Measurements from ENCODE around the gene FAM168B. TPM values are rescaled to one million over a fixed set of nuclear protein-coding genes. Genes with fewer than 3 reads are reported as not detected.
A peak's percentile ranks its signal among the peaks of the same experiment; 100 is the strongest.

The FAM168B gene
- total and polyA plus RNA-seq, 2 of the 13 experiments (the other 11 are each of a cell fraction or from before 2014, with no cell fraction given): 64.5 to 113 TPM

GRCh38 chr2:131056204-131056931, 36.9 kb downstream of the FAM168B start:
- H3K9me3 ChIP-seq (ENCODE audit: low read length): no peaks in the 10 kb centered on the region
- TF ChIP-seq ZNF644 (CRISPR knock-in tag; IDR thresholded peaks at IDR 0.05; ENCODE audit: low read depth) (no peak), ZSCAN12 (CRISPR knock-in tag; IDR thresholded peaks at IDR 0.05) (no peak), SP2 (CRISPR knock-in tag; IDR thresholded peaks at IDR 0.05) (no peak), ZNF17 (CRISPR knock-in tag; IDR thresholded peaks at IDR 0.05) (no peak), MYNN (CRISPR knock-in tag; IDR thresholded peaks at IDR 0.05; ENCODE audit: low read depth) (no peak), MBD4 (IDR thresholded peaks at IDR 0.05; ENCODE audit: borderline replicate concordance, low read length) (no peak), ZNF577 (CRISPR knock-in tag; IDR thresholded peaks at IDR 0.05; ENCODE audit: borderline replicate concordance, low read depth) (no peak), PAX8 (CRISPR knock-in tag; IDR thresholded peaks at IDR 0.05; ENCODE audit: borderline replicate concordance) (no peak), MAFK (conservative IDR thresholded peaks at IDR 0.05 in 1 of 2, IDR thresholded peaks at IDR 0.05 in 1 of 2; ENCODE audit: low read length in 2 of 2) (peak; percentile 58 to 64), U2AF2 (IDR thresholded peaks at IDR 0.05; ENCODE audit: low read depth, low read length) (no peak), MAFF (IDR thresholded peaks at IDR 0.05; ENCODE audit: low read depth, low read length) (peak; percentile 32; the same call in 1 of the 2 replicates), ZNF331 (CRISPR knock-in tag; IDR thresholded peaks at IDR 0.05) (no peak), ZNF619 (CRISPR knock-in tag; IDR thresholded peaks at IDR 0.05) (no peak)
- ChIA-PET POLR2A (no interaction called here), CTCF (ENCODE audit: low intra/inter-chr PET ratio, low total read pairs) (no interaction called here)
- H3K4me1 ChIP-seq (ENCODE audit: insufficient read depth, low read length): no peaks in the 10 kb centered on the region
- BruUV-seq (replicated peaks): no TSS peak
- H4K20me1 ChIP-seq (ENCODE audit: insufficient read depth, low read length): peaks cover 34% of the 10 kb centered on the region
- ATAC-seq (no peak), FAIRE-seq (no peak), DNase-seq (ENCODE audit: low spot score) (no peak)
- H3K9ac ChIP-seq (ENCODE audit: insufficient read depth, low read depth, low read length): no peak overlapping the region
- intact Hi-C loops (cut with micrococcal nuclease; ENCODE audit: unreplicated experiment): no loop called here
- WGBS (ENCODE audit: low lambda C conversion rate): 100% methylated on average over 5 of the region's 5 CpGs
- H3K4me2 ChIP-seq (ENCODE audit: low read depth, low read length): no peak overlapping the region
- H2AFZ ChIP-seq (ENCODE audit: low read length): no peak overlapping the region
- H3K4me3 ChIP-seq (replicated peaks in 1 of 3; ENCODE audit: insufficient read depth in 1 of 3, low read depth in 2 of 3, low read length in 3 of 3): no peak overlapping the region
- no peak overlapping the region for H3K27ac ChIP-seq (ENCODE audit: extremely low read length, insufficient read depth, low read length)
- H3K27me3 ChIP-seq (ENCODE audit: control insufficient read depth in 1 of 2, insufficient read depth in 2 of 2, low read length in 2 of 2): no peaks in the 10 kb centered on the region
- in situ Hi-C loops (cut with HindIII; ENCODE audit: extremely low pct_ligation_motif_present, low pct_unique_long_range_greater_than_20kb): no loop called here
- H3K79me2 ChIP-seq (ENCODE audit: insufficient read depth, low read length): peaks cover 61% of the 10 kb centered on the region
- peaks cover 47 to 88% of the 10 kb centered on the region in 2 experiments for H3K36me3 ChIP-seq (replicated peaks in 1 of 2; ENCODE audit: control insufficient read depth in 1 of 2, insufficient read depth in 2 of 2, low read length in 2 of 2)

Data from HepG2 (cell line).